ENCODE results near the gene CIROP.
"Not testable (repeated sequence)": the region's sequence is repeated elsewhere in the genome, so short reads cannot be mapped to it uniquely, and the experiment has no call there.

The CIROP gene

DNA sequence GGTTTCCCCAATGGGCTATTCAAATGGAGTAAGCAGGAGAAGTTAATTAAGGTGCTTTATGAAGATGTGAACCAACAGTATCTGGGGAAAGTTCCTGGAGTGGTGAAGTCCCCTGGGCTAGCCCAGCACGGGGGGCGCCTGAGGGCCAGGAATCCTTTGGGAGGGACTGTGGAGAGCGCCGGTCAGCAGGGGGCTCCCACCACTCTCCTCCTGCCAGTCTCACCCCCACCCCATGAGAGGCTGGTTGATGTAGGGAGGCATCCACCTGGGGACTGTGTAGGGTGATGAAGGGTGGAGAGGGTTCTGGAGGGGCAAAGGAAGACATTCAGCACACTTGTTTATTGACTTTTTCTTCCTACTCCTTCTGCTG is 9.9 kb upstream of the CIROP start:
- DNase-seq (ENCODE audit: low read depth), result no peak

DNA sequence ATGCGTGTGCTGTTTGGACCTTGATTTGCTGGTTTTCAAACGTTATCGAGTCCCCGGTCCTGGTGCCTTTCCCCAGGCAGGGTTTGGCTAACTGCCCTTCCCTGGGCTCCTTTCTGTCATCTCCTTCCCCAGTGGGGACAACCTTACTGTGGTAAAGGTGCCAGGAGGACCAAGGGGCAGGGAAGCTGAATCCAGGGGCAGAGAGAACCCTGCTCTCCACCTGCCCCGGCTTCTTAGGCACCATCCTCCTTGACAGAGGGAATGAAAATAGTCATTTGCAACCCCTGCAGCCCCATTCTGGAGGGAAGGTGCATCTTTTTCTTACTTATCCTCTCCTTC is 9.3 kb upstream of the CIROP start:
- DNase-seq (ENCODE audit: low read depth), result no peak

DNA sequence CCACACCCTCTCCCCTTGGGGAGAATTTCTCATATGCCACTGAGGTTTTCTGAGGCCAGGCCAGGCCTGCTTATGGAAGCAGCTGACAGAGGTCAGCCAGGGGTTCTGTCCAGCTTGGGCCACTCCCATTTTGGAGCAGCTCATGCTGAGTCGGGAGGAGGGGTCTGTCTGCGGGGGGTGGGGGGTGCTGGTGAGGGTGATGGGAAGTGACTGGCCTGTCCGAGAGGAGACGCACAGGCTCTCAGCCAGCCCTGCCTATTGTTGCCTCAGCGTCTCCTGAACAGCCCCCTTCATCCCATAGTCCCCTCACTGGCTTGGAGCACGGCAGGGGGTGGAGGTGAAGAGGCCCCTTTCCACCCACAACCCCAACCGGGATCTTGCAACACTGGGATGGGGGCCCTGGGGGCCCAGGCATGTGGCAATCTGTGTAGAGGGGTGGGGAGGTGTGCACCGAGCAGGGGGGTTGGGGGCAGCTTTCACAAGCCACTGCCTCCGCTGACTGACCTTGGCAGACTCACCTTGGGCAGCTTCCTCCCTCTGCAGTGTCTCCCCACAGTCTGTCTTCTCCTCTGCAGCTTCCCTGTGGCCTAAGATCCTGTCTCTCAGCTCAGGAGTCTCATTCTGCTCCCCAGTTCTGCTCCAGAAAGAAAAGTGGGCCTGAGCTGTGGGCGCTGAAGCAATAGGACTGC is 8.8 kb upstream of the CIROP start:
- DNase-seq (ENCODE audit: low read depth), result no peak

DNA sequence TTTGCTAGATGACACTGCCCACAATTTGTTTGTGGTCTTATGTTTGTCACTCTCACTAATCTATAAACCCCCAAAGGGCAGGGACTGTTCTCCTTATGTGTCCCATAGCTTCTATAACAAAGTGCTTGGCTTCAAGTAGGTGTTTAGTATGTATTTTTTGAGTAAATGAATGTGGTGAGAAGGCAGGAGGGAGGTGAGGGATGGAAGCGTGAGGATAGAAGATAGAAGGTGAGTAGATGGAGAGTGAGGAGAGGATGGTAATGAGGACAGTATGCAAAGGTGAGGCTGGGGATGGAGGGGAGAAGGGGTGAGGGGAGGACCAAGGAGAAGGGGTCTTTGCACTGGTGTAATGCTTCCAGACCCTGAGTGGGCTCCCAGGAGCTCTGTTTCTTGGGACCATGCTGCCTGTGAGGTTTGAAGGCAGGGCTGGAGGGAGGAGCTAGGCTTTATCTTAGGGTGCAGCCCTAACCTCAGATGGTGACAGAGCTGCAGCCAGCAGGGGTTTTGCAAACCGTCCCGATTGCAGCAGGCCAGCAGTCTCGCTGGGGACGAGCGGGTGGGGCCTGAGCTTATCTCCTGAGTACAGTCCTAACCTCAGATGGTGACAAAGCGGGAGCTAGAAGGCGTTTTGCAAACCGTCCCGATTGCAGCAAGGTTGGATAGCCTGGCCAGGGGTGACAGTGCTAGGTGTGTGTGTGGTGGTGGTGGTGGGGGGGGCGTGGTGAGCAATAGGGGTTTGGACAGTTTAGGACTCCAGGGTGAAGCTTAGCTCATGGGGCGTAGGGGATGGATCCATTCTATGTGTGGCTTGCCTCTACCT is 7.8 kb upstream of the CIROP start:
- DNase-seq (ENCODE audit: low read depth), result no peak

DNA sequence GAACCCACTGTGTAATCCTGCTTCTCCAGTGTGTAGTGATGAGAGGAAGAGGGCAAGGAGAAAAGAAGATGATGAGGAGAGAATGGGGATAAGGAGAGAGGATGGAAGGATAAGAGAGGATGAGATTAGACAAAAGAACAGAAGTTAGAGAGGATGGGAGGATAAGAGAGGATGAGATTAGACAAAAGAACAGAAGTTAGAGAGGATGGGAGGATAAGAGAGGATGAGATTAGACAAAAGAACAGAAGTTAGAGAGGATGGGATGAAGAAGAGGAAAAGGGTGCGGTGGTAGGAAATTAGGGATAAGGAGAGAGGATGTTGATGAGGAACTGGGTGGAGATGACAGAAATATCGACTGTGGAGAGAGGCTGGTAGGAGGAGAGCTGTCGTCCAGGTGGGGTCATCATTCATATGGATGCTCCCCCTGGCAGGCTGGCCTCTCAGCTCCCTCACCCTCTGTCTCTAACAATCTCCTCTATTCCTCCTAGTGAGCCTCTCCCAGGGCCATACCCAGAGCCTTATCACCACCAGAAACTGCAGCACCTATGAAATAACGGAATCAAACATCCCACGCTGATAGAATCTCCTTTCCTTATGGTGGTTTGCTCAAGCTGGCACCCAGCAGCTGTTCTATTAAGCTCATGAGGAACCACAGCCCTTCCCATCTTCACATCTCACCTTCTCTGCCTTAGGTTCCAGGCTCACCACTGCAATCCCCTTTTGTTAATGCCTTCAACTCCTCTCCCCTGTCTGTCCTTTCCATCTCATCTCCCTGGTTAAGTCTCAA is 6.0 kb upstream of the CIROP start:
- DNase-seq (ENCODE audit: low read depth), result no peak

DNA sequence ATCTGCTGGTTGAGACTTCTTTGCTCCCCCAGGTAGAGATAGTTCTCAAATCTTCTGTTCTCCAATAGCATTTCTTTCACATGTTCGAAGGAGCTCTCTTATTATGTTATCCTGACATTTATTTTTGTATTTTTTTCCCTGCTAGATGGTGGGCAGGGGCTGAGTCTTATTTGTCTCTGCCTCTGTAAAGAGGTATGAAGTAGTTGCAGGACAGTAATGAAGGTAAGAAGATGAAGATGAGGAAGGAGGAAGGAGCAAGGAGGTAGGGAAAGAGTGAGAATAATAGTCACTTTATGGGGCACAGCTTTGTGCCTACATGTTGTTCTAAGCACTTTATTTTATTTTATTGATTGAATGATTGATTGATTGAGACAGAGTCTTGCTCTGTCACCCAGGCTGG is 5.0 kb upstream of the CIROP start:
- no peak for DNase-seq (ENCODE audit: low read depth)

DNA sequence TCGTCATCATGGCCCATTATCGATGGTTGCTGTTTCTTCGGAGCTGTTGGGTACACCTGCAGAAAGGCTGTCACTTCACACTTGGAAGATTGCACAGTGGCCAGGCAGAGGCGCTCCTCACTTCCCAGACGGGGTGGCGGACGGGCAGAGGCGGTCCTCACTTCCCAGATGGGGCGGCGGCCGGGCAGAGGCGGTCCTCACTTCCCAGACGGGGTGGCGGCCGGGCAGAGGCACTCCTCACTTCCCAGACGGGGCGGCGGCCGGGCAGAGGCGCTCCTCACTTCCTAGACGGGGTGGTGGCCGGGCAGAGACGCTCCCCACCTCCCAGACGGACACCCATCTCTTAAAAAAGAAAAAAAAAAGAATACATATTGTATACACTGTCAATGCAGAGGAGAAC is 3.4 kb upstream of the CIROP start:
- not testable (repeated sequence) for DNase-seq (ENCODE audit: low read depth)

DNA sequence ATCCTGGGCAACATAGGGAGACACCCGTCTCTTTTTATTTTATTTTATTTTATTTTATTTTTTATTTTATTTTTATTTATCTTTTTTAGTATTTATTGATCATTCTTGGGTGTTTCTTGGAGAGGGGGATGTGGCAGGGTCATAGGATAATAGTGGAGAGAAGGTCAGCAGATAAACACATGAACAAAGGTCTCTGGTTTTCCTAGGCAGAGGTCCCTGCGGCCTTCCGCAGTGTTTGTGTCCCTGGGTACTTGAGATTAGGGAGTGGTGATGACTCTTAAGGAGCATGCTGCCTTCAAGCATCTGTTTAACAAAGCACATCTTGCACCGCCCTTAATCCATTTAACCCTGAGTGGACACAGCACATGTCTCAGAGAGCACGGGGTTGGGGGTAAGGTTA is 2.8 kb upstream of the CIROP start:
- DNase-seq (ENCODE audit: low read depth), result not testable (repeated sequence)

DNA sequence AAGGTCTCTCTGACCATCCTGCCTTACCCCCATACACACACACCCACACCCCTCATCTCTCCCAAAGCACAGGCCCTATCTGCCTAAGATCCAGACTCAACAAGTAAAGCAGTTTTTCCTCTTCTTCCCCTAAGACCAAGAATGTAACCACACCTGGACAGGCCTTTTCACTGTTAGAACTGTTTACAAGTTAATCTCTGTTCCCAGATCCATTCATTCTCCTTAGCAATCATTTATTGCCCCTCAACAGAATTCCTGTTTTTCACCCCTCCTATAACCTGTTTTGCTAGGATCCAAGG is 1.9 kb upstream of the CIROP start:
- no peak for DNase-seq (ENCODE audit: low read depth)

DNA sequence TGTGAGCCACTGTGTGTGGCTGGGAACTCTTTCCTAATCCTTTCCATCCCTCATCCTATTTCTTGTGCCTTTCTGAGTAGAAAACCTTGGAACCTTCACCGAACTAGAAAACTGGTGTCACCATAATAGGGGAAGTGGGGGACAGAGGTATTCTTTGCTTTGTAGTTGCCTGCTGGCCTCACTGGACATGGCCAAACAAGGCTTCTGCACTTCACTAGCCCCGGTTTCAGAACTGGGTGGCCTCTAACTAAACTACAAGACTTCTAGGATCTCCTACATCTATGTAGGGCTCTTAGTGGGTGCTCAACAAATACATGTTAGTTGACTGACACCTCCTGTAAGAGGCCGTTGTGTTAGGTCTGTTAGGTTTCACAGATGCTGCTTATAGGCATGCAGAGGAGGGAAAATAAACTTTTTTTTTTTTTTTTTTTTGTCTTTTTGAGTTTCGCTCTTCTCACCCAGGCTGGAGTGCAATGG is 597 bp upstream of the CIROP start:
- DNase-seq (ENCODE audit: low read depth), result no peak

DNA sequence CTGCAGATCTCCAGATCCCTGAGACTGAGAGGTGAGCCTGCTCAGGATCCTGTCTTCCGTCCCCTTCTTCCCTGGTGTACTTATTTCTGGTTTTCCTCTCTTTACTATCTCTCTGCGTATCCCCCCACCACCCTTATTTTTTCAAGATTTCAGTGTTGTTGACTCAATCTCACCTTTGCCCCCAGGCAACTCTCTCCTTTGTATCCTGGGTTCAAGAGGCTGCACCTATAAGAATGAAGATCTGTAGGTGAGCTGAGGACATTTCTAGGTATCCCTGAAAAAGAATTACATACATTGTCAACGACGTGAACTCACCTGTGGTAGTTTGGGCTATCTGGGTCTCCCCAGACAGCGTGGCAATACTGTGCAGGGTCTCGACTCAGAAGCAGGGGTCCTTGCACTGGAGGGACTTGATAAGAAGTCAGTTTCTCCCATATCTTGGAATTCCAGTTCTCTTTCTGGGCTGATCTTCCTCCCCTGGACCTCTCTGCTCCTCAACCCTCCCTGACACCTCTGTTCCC is 659 bp downstream of the CIROP start:
- no peak for DNase-seq (ENCODE audit: low read depth)

DNA sequence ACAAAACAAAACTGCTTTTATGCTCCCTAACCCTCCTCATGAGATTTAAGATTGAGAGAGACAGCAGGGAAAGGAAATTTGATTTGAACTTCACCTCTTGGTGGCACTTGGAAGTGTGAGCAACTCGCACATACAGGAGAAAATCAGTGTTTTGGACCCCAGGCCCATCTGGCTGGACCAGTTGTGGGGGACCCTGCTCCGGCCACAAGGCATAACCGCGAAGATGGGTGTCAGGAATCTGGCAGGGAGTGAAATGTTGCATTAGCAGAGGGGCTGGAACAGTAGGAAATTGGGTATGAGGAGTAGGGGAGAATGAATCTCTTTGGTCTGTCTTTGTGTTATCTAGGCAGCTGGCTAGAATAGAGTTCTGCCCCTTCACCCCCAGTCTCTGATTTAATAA is 1.2 kb downstream of the CIROP start:
- no peak for DNase-seq (ENCODE audit: low read depth)

DNA sequence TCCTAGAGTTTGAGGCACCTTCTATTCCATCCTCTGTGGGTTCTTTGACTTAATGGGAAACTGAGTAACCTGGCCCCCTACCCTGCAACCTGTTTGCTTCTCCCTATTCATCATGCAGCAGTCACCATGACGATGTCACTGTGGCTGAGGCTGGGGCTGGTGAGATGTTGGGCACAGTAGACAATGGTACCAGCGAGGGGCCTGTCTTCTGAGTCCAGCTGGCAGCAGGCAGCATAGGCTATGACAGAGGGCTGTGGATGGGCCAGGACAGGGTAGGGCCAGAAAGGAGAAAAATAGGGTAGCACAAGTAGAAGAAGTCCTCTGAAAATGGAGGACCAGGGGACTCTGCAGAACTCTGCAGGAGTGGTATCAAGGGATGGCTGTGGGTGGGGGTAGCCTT is 2.0 kb downstream of the CIROP start:
- no peak for DNase-seq (ENCODE audit: low read depth)

DNA sequence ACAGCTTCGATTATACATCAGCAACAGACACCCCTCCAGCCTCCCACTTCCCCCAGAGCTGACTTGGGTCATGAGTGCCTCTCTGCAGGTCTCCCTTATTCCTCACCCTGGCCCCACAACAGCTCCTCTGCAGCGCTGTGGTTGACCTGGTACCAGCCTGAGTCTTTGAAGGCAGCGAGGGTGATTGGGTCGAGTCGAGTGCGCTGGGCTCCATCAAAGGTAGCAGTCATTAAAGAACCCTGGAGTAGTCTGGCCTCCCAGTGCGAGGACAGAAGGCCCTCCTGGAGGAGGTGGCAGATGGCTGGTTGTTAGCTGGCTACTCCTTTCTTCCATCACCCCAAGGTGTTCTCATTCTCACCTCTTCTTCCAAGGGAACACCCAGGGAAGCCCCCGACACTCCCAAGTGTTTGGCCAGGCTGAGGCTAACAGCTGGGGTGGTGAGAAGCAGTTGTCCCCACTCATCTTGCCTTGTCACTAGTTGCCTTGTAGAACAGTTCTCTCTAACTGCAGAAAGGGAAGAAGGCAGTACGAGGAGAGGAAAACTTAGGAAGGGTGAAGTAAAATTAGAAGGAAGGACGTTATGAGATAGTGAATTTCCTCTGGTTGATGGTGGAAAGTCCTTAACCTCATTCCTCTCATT is 2.7 kb downstream of the CIROP start:
- DNase-seq (ENCODE audit: low read depth), result no peak

DNA sequence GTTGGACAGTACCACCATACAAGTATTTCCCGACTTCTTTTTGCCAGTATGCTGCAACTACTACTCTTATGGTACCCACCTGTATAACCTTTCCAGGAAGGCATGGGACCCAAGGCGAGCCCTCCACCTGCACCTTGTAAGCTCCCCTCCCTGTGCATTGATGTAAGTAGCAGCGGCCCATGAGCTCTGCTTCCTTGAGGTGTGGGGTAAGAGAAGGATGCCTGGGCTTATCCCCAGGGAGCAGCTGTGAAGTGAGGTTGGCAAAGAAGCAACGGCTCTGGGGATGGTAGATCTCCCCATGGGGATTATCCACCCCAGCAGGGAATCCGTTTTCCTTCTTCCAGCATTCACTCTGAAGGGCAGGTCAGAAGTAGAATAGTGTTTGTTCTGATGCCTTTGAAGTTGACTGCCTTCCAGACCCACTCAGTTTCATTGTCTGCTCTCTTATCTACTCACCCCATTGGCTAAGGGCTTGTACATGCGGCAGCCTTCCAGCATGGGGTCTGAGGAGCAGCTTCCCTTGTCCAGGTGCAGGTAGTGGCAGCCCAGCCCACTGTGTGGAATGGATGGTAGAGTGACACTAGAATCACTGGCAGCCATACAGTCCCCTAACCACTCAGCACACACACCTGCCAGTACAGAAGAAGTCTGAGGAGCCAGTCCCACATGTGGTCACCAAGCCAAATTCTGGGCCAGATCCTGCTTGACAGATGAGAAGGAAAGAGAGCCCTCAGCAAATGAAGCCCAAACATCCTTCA is 3.4 kb downstream of the CIROP start:
- DNase-seq (ENCODE audit: low read depth), result no peak

DNA sequence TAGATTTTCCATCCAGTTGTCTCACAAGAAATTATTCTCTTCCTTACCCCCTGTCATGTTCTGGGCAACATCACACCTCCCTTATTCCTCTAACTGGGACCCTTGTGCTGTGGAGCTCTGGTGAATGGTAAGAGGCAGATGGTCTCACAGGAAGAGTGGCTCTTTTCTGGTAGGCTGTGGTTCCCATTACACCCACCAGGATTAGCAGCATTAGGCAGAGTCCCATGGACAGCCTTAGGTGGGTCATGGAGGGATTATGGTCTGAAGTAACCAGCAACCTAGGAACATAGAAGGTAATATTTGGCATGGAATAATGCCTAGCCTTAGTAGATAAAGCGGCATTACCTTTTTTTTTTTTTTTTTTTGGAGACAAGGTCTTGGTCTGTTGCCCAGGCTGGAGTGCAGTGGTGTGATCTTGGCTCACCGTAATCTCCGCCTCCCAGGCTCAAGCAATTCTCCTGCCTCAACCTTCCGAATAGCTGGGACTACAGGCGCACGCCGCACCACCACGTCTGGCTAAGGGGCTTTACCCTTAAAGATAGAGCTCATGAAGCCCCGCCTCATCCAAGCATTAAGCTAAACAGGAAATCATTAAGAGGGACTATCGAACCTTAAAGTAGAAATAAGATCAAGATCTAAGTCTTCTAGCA is 5.5 kb downstream of the CIROP start:
- no peak for DNase-seq (ENCODE audit: low read depth)

DNA sequence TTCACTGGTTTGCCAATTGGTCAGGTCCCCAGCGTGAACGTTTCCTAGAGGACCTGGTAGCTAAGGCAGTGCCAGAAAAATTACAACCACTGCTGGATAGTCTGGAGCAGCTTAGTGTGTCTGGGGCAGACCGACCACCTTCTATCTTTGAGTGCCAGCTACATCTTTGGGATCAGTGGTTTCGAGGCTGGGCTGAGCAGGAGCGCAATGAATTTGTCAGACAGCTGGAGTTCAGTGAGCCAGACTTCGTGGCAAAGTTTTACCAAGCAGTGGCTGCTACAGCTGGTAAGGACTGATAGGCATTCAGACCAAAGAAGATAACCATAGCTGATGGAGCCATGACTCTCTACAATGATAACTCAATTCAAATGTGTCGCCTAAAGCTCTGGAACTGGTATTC is 7.0 kb downstream of the CIROP start:
- DNase-seq (ENCODE audit: low read depth), result no peak

DNA sequence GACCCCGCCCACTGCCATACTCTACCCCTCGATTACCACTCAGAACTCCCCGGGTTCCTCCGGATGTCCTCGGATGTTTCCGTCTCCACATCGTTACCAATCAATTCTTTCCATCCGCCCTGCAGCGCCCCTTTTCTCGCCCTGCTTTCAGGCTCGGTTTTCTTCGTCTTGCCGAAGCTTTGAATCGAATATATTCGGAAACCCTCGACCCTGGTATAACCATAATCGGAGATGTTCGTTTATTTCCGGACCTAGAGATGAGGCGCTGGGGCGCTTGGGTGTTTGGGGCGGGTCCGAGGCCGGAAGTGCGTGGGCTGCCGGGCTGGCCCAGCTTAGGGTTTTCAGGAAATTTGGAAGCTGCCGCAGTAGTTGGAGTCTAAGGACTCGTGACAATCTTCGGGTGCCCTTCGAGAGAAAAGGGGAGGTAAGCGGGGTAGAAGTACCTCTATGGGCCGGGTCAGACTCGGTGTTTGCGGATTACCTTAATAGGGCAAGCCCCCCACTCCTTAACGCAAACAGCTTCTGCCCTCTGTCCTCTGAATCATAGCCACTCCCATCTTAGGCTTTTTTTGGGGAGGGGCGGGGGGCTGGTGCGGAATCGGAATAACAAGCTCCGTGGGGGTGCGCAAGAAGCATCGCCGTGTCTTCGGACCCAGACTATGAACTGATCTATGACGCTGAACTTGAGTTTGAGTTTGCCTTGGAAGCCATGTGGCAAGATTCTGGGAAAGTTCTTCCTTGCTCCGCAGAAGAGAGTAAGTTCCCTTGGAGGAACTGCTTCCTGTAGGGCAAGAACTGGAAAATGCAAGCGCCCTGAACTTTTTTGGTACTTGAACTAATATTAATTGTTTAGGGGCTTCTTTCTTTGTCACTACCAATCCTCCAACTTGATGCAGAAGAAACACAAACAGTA is 9.3 kb downstream of the CIROP start, which contains the start of gene C14orf119:
Gene C14orf119 (plus strand): TSS at position 310 of the 913 bp plus-strand sequence. CDS start 2,154 bp downstream, outside the sequence.
- peak; percentile 100 for DNase-seq (ENCODE audit: low read depth)

DNA sequence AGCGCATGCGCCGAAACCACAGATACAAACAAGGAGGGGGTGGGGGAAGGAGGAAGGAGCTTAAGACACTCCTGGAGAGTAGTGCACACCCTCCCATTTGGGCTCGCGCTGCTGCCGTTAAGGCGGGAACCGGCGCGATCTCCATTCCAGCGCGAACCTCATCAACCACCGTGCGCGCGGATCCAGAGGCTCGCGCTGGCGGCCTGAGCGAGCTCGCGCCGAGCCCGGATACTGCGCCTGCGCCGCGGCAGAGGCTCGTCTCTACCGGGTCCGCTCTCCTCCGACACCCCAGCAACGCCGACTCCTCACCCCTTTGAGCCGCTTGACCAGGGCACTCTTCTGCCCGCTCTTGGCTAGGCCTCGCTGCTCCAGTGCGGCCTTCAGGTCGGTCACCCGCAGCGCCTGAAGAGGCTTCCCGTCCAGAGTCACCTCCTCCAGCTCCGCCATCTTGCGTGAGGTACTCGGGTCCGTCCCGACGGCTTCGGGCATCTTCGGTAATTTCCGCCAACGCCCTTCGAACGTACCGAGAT is 10.1 kb downstream of the CIROP start, which contains the start of gene ACIN1:
Gene ACIN1 (minus strand): TSS at position 471 of the 530 bp plus-strand sequence. CDS start 24 bp downstream, at position 447.
- peak; percentile 91 for DNase-seq (ENCODE audit: low read depth)

All from ELR (cell line).